ENCODE data around the gene SOX2.

SOX2 gene

DNA sequence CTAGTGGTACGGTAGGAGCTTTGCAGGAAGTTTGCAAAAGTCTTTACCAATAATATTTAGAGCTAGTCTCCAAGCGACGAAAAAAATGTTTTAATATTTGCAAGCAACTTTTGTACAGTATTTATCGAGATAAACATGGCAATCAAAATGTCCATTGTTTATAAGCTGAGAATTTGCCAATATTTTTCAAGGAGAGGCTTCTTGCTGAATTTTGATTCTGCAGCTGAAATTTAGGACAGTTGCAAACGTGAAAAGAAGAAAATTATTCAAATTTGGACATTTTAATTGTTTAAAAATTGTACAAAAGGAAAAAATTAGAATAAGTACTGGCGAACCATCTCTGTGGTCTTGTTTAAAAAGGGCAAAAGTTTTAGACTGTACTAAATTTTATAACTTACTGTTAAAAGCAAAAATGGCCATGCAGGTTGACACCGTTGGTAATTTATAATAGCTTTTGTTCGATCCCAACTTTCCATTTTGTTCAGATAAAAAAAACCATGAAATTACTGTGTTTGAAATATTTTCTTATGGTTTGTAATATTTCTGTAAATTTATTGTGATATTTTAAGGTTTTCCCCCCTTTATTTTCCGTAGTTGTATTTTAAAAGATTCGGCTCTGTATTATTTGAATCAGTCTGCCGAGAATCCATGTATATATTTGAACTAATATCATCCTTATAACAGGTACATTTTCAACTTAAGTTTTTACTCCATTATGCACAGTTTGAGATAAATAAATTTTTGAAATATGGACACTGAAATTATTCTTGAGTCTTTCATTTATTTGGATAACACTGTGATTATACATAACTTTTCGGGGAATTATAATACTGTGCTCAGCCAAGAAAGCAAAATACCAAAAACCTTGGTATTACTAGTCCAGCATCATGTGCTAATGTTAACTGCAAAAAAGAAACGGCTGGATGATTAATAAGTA, 2.2 kb downstream of the SOX2 start:
- H2BK120ac ChIP-seq (ENCODE audit: low read depth, low read length) = no peak overlapping the region
- H3K18ac ChIP-seq (ENCODE audit: low read length) = peak overlapping the region; percentile 13
- no peak overlapping the region for H3K9ac ChIP-seq (ENCODE audit: low read length)
- H2BK5ac ChIP-seq (ENCODE audit: low read length) = no peak overlapping the region
- no peaks in the 10 kb centered on the region for H3K36me3 ChIP-seq (ENCODE audit: control insufficient read depth, insufficient read depth, low read length)
- no peaks in the 10 kb centered on the region for H3K79me2 ChIP-seq (ENCODE audit: control insufficient read depth, insufficient read depth, low read length)
- H3K27ac ChIP-seq (ENCODE audit: low read depth, low read length) = no peak overlapping the region
- H3K23ac ChIP-seq (ENCODE audit: low read length) = no peak overlapping the region
- H3K56ac ChIP-seq (ENCODE audit: low read length) = no peak overlapping the region
- no peak overlapping the region for H4K8ac ChIP-seq (ENCODE audit: low read depth, low read length)
- H3K4me3 ChIP-seq (ENCODE audit: low read length) = no peak overlapping the region
- no peak for DNase-seq
- no peaks in the 10 kb centered on the region for H3K79me1 ChIP-seq (ENCODE audit: low read length)
- peaks cover 4% of the 10 kb centered on the region for H3K27me3 ChIP-seq (ENCODE audit: insufficient read depth, low read length, poor library complexity)
- H3K4ac ChIP-seq (ENCODE audit: low read depth, low read length) = no peak overlapping the region
- peaks cover 3% of the 10 kb centered on the region for H3K4me1 ChIP-seq (ENCODE audit: control insufficient read depth, low read depth, low read length)
- no peak overlapping the region for H2BK15ac ChIP-seq (replicated peaks; ENCODE audit: low read depth)
- no peak overlapping the region for H2AK5ac ChIP-seq (ENCODE audit: low read length)
- H3K4me2 ChIP-seq (ENCODE audit: low read length) = no peak overlapping the region
- H4K5ac ChIP-seq (ENCODE audit: low read length) = no peak overlapping the region
- WGBS (ENCODE audit: extremely low coverage, insufficient coverage, low lambda C conversion rate) = no CpG with 5 or more reads among the region's 13 CpGs

GRCh38 chr3:181715571-181716340, 4.0 kb downstream of the SOX2 start:
- Histone ChIP-seq H3K4me1 (ENCODE audit: control insufficient read depth, low read depth, low read length) (peaks cover 3% of the 10 kb centered on the region), H3K36me3 (ENCODE audit: control insufficient read depth, insufficient read depth, low read length) (no peaks in the 10 kb centered on the region), H3K4me2 (ENCODE audit: low read length) (peak overlapping the region; percentile 62), H3K79me2 (ENCODE audit: control insufficient read depth, insufficient read depth, low read length) (no peaks in the 10 kb centered on the region), H3K56ac (ENCODE audit: low read length) (peak overlapping the region; percentile 62), H3K27me3 (ENCODE audit: insufficient read depth, low read length, poor library complexity) (no peaks in the 10 kb centered on the region), H2AK5ac (ENCODE audit: low read length) (no peak overlapping the region), H2BK5ac (ENCODE audit: low read length) (no peak overlapping the region), H3K23ac (ENCODE audit: low read length) (no peak overlapping the region), H3K9ac (ENCODE audit: low read length) (peak overlapping the region; percentile 38), H3K79me1 (ENCODE audit: low read length) (no peaks in the 10 kb centered on the region), H3K4me3 (ENCODE audit: low read length) (no peak overlapping the region), H3K27ac (ENCODE audit: low read depth, low read length) (peak overlapping the region; percentile 49), H3K18ac (ENCODE audit: low read length) (peak overlapping the region; percentile 40), H2BK120ac (ENCODE audit: low read depth, low read length) (no peak overlapping the region), H4K8ac (ENCODE audit: low read depth, low read length) (no peak overlapping the region), H3K4ac (ENCODE audit: low read depth, low read length) (no peak overlapping the region), H4K5ac (ENCODE audit: low read length) (no peak overlapping the region), H2BK15ac (replicated peaks; ENCODE audit: low read depth) (no peak overlapping the region)
- peak; percentile 65 for DNase-seq
- no CpG with 5 or more reads among the region's 15 CpGs for WGBS (ENCODE audit: extremely low coverage, insufficient coverage, low lambda C conversion rate)

- Histone ChIP-seq H3K27ac (ENCODE audit: low read depth, low read length) (no peak overlapping the region), H3K4me2 (ENCODE audit: low read length) (no peak overlapping the region), H3K79me2 (ENCODE audit: control insufficient read depth, insufficient read depth, low read length) (no peaks in the 10 kb centered on the region), H3K18ac (ENCODE audit: low read length) (no peak overlapping the region), H3K79me1 (ENCODE audit: low read length) (no peaks in the 10 kb centered on the region), H2BK15ac (replicated peaks; ENCODE audit: low read depth) (no peak overlapping the region), H2BK120ac (ENCODE audit: low read depth, low read length) (no peak overlapping the region), H4K8ac (ENCODE audit: low read depth, low read length) (no peak overlapping the region), H2AK5ac (ENCODE audit: low read length) (no peak overlapping the region), H3K9ac (ENCODE audit: low read length) (no peak overlapping the region), H3K56ac (ENCODE audit: low read length) (no peak overlapping the region), H2BK5ac (ENCODE audit: low read length) (no peak overlapping the region), H3K27me3 (ENCODE audit: insufficient read depth, low read length, poor library complexity) (no peaks in the 10 kb centered on the region), H3K36me3 (ENCODE audit: control insufficient read depth, insufficient read depth, low read length) (no peaks in the 10 kb centered on the region), H3K23ac (ENCODE audit: low read length) (no peak overlapping the region), H3K4ac (ENCODE audit: low read depth, low read length) (no peak overlapping the region), H3K4me3 (ENCODE audit: low read length) (no peak overlapping the region), H4K5ac (ENCODE audit: low read length) (no peak overlapping the region), H3K4me1 (ENCODE audit: control insufficient read depth, low read depth, low read length) (no peaks in the 10 kb centered on the region)
- WGBS (ENCODE audit: extremely low coverage, insufficient coverage, low lambda C conversion rate) = no CpG with 5 or more reads among the region's 5 CpGs
- no peak for DNase-seq
Observed at GRCh38 chr3:181716966-181717365, 5.2 kb downstream of the SOX2 start.

DNA sequence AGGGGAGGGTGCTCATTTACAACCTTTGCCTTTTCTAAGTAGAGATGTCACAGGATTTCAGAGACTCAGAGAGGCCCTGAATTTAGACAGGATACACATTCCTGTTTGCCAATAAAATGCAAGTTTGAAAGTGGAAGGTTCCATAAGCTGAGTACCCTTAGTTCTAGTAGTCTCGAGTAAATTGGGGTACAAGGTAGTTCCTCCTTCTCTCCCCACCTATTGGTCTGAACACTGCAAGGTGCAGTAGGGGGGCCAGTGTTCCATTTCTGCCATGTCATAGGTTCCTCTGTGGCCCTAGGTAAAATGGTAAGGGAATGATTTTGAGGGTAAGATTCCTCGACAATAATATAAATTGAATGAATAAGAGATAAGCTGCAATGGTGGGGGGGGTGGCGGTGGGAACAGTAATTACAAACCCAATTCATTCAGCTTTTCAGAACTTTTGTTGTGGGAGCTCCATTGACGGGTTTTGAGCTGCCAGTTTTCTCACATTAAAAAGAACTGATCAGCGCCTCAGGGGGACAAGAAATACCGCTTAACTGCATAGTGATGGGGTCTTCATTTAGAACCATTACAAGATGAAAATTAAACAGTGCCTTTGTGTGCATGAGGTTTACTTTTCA, 5.9 kb downstream of the SOX2 start:
- no peaks in the 10 kb centered on the region for H3K36me3 ChIP-seq (ENCODE audit: control insufficient read depth, insufficient read depth, low read length)
- H2BK5ac ChIP-seq (ENCODE audit: low read length) = no peak overlapping the region
- H2BK120ac ChIP-seq (ENCODE audit: low read depth, low read length) = no peak overlapping the region
- no peak overlapping the region for H3K18ac ChIP-seq (ENCODE audit: low read length)
- no peaks in the 10 kb centered on the region for H3K79me1 ChIP-seq (ENCODE audit: low read length)
- no CpG with 5 or more reads among the region's 6 CpGs for WGBS (ENCODE audit: extremely low coverage, insufficient coverage, low lambda C conversion rate)
- H4K5ac ChIP-seq (ENCODE audit: low read length) = no peak overlapping the region
- no peak overlapping the region for H3K23ac ChIP-seq (ENCODE audit: low read length)
- no peak for DNase-seq
- H3K4me3 ChIP-seq (ENCODE audit: low read length) = no peak overlapping the region
- H3K9ac ChIP-seq (ENCODE audit: low read length) = no peak overlapping the region
- H3K27me3 ChIP-seq (ENCODE audit: insufficient read depth, low read length, poor library complexity) = peaks cover under 1% of the 10 kb centered on the region
- H2BK15ac ChIP-seq (replicated peaks; ENCODE audit: low read depth) = no peak overlapping the region
- H4K8ac ChIP-seq (ENCODE audit: low read depth, low read length) = no peak overlapping the region
- no peak overlapping the region for H3K4me2 ChIP-seq (ENCODE audit: low read length)
- no peaks in the 10 kb centered on the region for H3K79me2 ChIP-seq (ENCODE audit: control insufficient read depth, insufficient read depth, low read length)
- H3K27ac ChIP-seq (ENCODE audit: low read depth, low read length) = no peak overlapping the region
- no peak overlapping the region for H3K56ac ChIP-seq (ENCODE audit: low read length)
- H3K4me1 ChIP-seq (ENCODE audit: control insufficient read depth, low read depth, low read length) = no peaks in the 10 kb centered on the region
- no peak overlapping the region for H2AK5ac ChIP-seq (ENCODE audit: low read length)
- H3K4ac ChIP-seq (ENCODE audit: low read depth, low read length) = no peak overlapping the region

DNA sequence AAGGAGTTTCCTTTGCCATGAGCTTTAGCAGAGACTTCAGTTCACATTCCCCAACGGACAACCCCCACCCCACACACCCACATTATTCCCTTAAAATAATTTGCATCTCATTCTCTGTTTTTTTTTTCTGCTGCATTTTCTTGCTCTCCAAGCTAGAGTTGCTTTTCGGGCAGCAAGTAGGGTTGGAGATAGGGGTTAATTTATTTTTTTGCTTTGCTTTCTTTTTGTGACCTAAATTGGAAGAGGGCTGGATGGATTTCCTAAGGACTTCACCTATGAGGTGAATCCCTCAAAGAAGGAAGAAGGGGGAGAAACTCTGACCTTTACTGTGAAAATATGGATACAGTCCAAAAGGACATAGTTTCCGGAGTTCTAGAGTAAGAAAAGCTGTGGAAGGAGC, 6.6 kb downstream of the SOX2 start:
- no peaks in the 10 kb centered on the region for H3K4me1 ChIP-seq (ENCODE audit: control insufficient read depth, low read depth, low read length)
- no peak overlapping the region for H2BK5ac ChIP-seq (ENCODE audit: low read length)
- no peak overlapping the region for H3K4me3 ChIP-seq (ENCODE audit: low read length)
- H3K36me3 ChIP-seq (ENCODE audit: control insufficient read depth, insufficient read depth, low read length) = no peaks in the 10 kb centered on the region
- no peak overlapping the region for H3K27ac ChIP-seq (ENCODE audit: low read depth, low read length)
- no peak overlapping the region for H4K8ac ChIP-seq (ENCODE audit: low read depth, low read length)
- H3K4ac ChIP-seq (ENCODE audit: low read depth, low read length) = no peak overlapping the region
- peaks cover 6% of the 10 kb centered on the region for H3K27me3 ChIP-seq (ENCODE audit: insufficient read depth, low read length, poor library complexity)
- no peak overlapping the region for H3K9ac ChIP-seq (ENCODE audit: low read length)
- H3K79me2 ChIP-seq (ENCODE audit: control insufficient read depth, insufficient read depth, low read length) = no peaks in the 10 kb centered on the region
- H4K5ac ChIP-seq (ENCODE audit: low read length) = no peak overlapping the region
- no peak overlapping the region for H2BK15ac ChIP-seq (replicated peaks; ENCODE audit: low read depth)
- H3K56ac ChIP-seq (ENCODE audit: low read length) = no peak overlapping the region
- H3K79me1 ChIP-seq (ENCODE audit: low read length) = no peaks in the 10 kb centered on the region
- no peak overlapping the region for H3K18ac ChIP-seq (ENCODE audit: low read length)
- H2BK120ac ChIP-seq (ENCODE audit: low read depth, low read length) = no peak overlapping the region
- no peak overlapping the region for H3K23ac ChIP-seq (ENCODE audit: low read length)
- no peak overlapping the region for H2AK5ac ChIP-seq (ENCODE audit: low read length)
- H3K4me2 ChIP-seq (ENCODE audit: low read length) = no peak overlapping the region
- no CpG with 5 or more reads among the region's 3 CpGs for WGBS (ENCODE audit: extremely low coverage, insufficient coverage, low lambda C conversion rate)
- DNase-seq = no peak

All from mesendoderm (in vitro differentiated cells).